Neural progenitor cell (in vitro differentiated cells): Measurements from ENCODE around the gene PPP2R2C. TPM values are rescaled to one million over a fixed set of nuclear protein-coding genes. Genes with fewer than 3 reads are reported as not detected.

Experiments used
- DNase-seq: peaks from one replicate; pipeline ENCODE4 v3.0.0-alpha.2; 2016; ENCODE audit warnings: low spot score
- H2AFZ ChIP-seq: fragments of 200-600 bp; sonication (generic); replicated peaks from 2 replicates; pipeline ENCODE4 v1.6.1; 2016; ENCODE audit warnings: antibody characterized with exemption
- H3F3A ChIP-seq: fragments of 200-600 bp; sonication (generic); 2 replicates; pipeline ENCODE4 v1.6.1; 2016; ENCODE audit warnings: antibody characterized with exemption, low read depth
- H3K27ac ChIP-seq: fragments of 200-600 bp; sonication (generic); 2 replicates; pipeline ENCODE4 v1.5.1; 2016; ENCODE audit warnings: mild to moderate bottlenecking
- H3K27me3 ChIP-seq: fragments of 200-600 bp; sonication (generic); 2 replicates; pipeline ENCODE4 v1.6.1; 2016; ENCODE audit warnings: mild to moderate bottlenecking, moderate library complexity
- H3K36me3 ChIP-seq: fragments of 200-600 bp; sonication (generic); 2 replicates; pipeline ENCODE4 v1.5.1; 2016
- H3K4me1 ChIP-seq: fragments of 200-600 bp; sonication (generic); 2 replicates; pipeline ENCODE4 v1.6.1; 2016; ENCODE audit warnings: mixed run types
- H3K4me2 ChIP-seq: fragments of 200-600 bp; sonication (generic); 2 replicates; pipeline ENCODE4 v1.6.1; 2016
- H3K4me3 ChIP-seq: fragments of 200-600 bp; sonication (generic); 2 replicates; pipeline ENCODE4 v1.5.1; 2016
- H3K79me2 ChIP-seq: fragments of 200-600 bp; sonication (generic); 2 replicates; pipeline ENCODE4 v1.6.1; 2016; ENCODE audit warnings: low read depth
- H3K9ac ChIP-seq: fragments of 200-600 bp; sonication (generic); 2 replicates; pipeline ENCODE4 v1.6.1; 2016
- H3K9me3 ChIP-seq: fragments of 200-600 bp; sonication (generic); 2 replicates; pipeline ENCODE4 v1.5.1; 2016; ENCODE audit warnings: low read depth
- H4K20me1 ChIP-seq: fragments of 200-600 bp; sonication (generic); 2 replicates; pipeline ENCODE4 v1.6.1; 2016; ENCODE audit warnings: low read depth
- H3K27ac Mint-ChIP-seq: 3 replicates; pipeline ENCODE4 v1.8.0; 2021; ENCODE audit warnings: mixed read lengths
- H3K27me3 Mint-ChIP-seq: 2 replicates; pipeline ENCODE4 v1.8.0; 2022; ENCODE audit warnings: low read depth, mild to moderate bottlenecking, inconsistent platforms, moderate library complexity, mixed read lengths; ENCODE audit not compliant: insufficient read depth
- H3K36me3 Mint-ChIP-seq: 3 replicates; pipeline ENCODE4 v1.8.0; 2021; ENCODE audit warnings: mixed read lengths
- H3K4me1 Mint-ChIP-seq: 3 replicates; pipeline ENCODE4 v1.8.0; 2021; ENCODE audit warnings: mixed read lengths
- H3K4me3 Mint-ChIP-seq: 3 replicates; pipeline ENCODE4 v1.8.0; 2021; ENCODE audit warnings: mild to moderate bottlenecking, moderate library complexity, mixed read lengths
- H3K9me3 Mint-ChIP-seq: 3 replicates; pipeline ENCODE4 v1.8.0; 2020; ENCODE audit warnings: mixed read lengths
- EZH2 ChIP-seq: fragments of 200-600 bp; sonication (generic); IDR thresholded peaks from 2 replicates; pipeline ENCODE4 v1.6.1; 2017; ENCODE audit warnings: antibody characterized with exemption, mild to moderate bottlenecking, moderate library complexity
- EZH2phosphoT487 ChIP-seq: fragments of 200-600 bp; sonication (generic); IDR thresholded peaks from 2 replicates; pipeline ENCODE4 v1.6.1; 2017; ENCODE audit warnings: antibody characterized with exemption
- total RNA-seq: library from RNA; depleted of rRNA; stranded (reverse); fragments of >200 nt; gene quantifications from 2 replicates; pipeline ENCODE4 v1.2.3, GENCODE V29; 2015; ENCODE audit warnings: low replicate concordance
- TF ChIP-seq, protein P1 (sequence below): fragments of 200-600 bp; sonication (generic); IDR thresholded peaks from 2 replicates; pipeline ENCODE4 v1.5.1; 2017; ENCODE audit warnings: antibody characterized with exemption, mild to moderate bottlenecking

PPP2R2C gene
- total RNA-seq, 1 donor from 2014 or later = 3.5 TPM

DNA sequence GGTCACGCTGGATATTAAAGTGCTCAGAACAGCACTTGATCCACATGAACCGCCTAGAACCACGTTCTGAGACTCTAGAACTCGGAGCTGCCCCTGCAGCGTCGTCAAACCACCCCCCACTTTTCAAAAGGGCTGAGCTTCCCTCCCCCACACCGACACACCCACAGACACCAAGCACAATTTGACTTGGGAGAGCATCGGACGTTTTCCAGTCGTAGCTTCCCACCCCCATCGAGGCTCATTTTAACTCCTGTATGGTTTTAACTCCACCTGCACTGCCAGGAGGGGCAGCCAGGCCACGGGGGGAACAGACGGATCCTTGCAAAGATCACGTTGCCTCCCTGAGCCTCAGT, 26.3 kb downstream of the PPP2R2C start:
- H3K9me3 Mint-ChIP-seq = no peaks in the 10 kb centered on the region
- Histone ChIP-seq H3K9me3 (no peaks in the 10 kb centered on the region), H3K9ac (no peak overlapping the region), H3K27ac (no peak overlapping the region), H3K36me3 (no peaks in the 10 kb centered on the region), H2AFZ (no peak overlapping the region), H3F3A (peaks cover 5% of the 10 kb centered on the region), H3K4me3 (no peak overlapping the region), H3K27me3 (no peaks in the 10 kb centered on the region), H4K20me1 (no peaks in the 10 kb centered on the region), H3K4me1 (peaks cover 20% of the 10 kb centered on the region), H3K79me2 (no peaks in the 10 kb centered on the region), H3K4me2 (peak overlapping the region; percentile 61)
- peaks cover 15% of the 10 kb centered on the region for H3K27me3 Mint-ChIP-seq
- H3K4me1 Mint-ChIP-seq = peaks cover 36% of the 10 kb centered on the region
- H3K36me3 Mint-ChIP-seq = no peaks in the 10 kb centered on the region
- DNase-seq = no peak
- TF ChIP-seq, protein P1, sequence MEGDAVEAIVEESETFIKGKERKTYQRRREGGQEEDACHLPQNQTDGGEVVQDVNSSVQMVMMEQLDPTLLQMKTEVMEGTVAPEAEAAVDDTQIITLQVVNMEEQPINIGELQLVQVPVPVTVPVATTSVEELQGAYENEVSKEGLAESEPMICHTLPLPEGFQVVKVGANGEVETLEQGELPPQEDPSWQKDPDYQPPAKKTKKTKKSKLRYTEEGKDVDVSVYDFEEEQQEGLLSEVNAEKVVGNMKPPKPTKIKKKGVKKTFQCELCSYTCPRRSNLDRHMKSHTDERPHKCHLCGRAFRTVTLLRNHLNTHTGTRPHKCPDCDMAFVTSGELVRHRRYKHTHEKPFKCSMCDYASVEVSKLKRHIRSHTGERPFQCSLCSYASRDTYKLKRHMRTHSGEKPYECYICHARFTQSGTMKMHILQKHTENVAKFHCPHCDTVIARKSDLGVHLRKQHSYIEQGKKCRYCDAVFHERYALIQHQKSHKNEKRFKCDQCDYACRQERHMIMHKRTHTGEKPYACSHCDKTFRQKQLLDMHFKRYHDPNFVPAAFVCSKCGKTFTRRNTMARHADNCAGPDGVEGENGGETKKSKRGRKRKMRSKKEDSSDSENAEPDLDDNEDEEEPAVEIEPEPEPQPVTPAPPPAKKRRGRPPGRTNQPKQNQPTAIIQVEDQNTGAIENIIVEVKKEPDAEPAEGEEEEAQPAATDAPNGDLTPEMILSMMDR = no peak
- no peak for TF ChIP-seq EZH2phosphoT487
- no peak for TF ChIP-seq EZH2
- H3K27ac Mint-ChIP-seq = peak overlapping the region; percentile 26
- H3K4me3 Mint-ChIP-seq = peak overlapping the region; percentile 67

DNA sequence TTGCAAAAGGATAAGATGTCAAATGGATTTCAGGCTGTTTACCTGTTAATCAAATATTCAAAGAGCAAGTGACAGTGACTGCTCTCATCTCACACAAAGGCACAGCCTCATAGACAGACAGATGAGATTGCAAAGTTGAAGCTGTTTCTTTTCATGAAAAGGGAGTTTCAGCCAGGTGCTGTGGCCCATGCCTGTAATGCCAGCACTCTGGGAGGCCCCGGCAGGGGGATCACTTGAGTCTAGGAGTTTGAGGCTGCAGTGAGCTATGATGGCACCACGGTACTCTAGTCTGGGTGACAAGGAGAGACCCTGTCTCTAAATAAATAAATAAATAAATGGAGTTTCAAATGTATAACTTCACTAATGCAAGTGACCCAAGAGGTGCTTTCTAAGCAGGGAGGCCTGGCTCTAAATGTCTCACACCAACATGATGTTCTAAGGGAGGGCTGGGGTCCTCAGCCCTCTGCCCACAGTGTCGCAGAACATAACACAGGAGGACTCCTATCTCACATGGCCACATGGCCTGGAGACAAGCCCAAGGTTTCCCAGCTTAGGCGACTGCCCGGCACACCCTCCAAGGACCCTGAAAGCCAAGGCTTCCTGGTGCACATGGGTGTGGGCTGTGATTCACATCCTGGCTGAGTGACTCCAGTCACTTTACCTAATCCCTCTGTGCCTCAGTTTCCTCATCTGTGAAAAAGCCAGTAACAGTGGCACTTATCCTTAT, 26.8 kb downstream of the PPP2R2C start:
- no peaks in the 10 kb centered on the region for H3K9me3 ChIP-seq
- peaks cover 5% of the 10 kb centered on the region for H3F3A ChIP-seq
- H3K27ac ChIP-seq = no peak overlapping the region
- Mint-ChIP-seq H3K27ac (no peak overlapping the region), H3K27me3 (peaks cover 13% of the 10 kb centered on the region), H3K36me3 (no peaks in the 10 kb centered on the region), H3K4me1 (peaks cover 31% of the 10 kb centered on the region), H3K4me3 (peak overlapping the region; percentile 67), H3K9me3 (no peaks in the 10 kb centered on the region)
- H3K27me3 ChIP-seq = no peaks in the 10 kb centered on the region
- no peak overlapping the region for H3K4me2 ChIP-seq
- no peak for DNase-seq
- TF ChIP-seq EZH2phosphoT487 (no peak), EZH2 (no peak)
- TF ChIP-seq, protein P1 = no peak
- no peak overlapping the region for H2AFZ ChIP-seq
- H3K4me1 ChIP-seq = peaks cover 20% of the 10 kb centered on the region
- H3K4me3 ChIP-seq = no peak overlapping the region
- no peaks in the 10 kb centered on the region for H3K79me2 ChIP-seq
- no peaks in the 10 kb centered on the region for H4K20me1 ChIP-seq
- H3K36me3 ChIP-seq = no peaks in the 10 kb centered on the region
- H3K9ac ChIP-seq = no peak overlapping the region

DNA sequence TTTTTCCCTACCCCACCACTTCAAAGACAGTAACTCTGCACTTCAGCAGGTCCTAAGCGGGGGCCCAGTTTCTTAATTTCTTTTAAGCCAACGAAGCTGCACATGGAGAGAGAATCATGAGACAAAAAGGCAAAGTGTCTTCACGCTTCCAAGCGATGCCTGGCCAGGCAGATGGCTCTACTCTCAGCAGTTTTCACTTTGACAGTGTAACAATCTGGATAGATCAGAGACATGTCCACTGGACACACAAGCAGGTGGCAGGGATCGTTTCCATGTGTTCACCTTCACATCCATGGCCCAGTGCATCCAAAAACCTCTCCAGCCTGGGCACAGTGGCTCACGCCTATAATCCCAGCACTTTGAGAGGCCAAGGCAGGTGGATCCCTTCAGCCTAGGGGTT, 27.8 kb downstream of the PPP2R2C start:
- H4K20me1 ChIP-seq = no peaks in the 10 kb centered on the region
- Mint-ChIP-seq H3K27ac (no peak overlapping the region), H3K4me1 (peaks cover 27% of the 10 kb centered on the region), H3K36me3 (no peaks in the 10 kb centered on the region), H3K4me3 (no peak overlapping the region), H3K27me3 (peaks cover 11% of the 10 kb centered on the region), H3K9me3 (no peaks in the 10 kb centered on the region)
- DNase-seq = no peak
- H3K9me3 ChIP-seq = no peaks in the 10 kb centered on the region
- H3K4me3 ChIP-seq = no peak overlapping the region
- no peak overlapping the region for H3K9ac ChIP-seq
- H3K36me3 ChIP-seq = no peaks in the 10 kb centered on the region
- H3F3A ChIP-seq = peaks cover 5% of the 10 kb centered on the region
- no peak overlapping the region for H3K27ac ChIP-seq
- H3K27me3 ChIP-seq = no peaks in the 10 kb centered on the region
- H3K79me2 ChIP-seq = no peaks in the 10 kb centered on the region
- H3K4me2 ChIP-seq = no peak overlapping the region
- H2AFZ ChIP-seq = no peak overlapping the region
- TF ChIP-seq, protein P1 = no peak
- TF ChIP-seq EZH2 (no peak), EZH2phosphoT487 (no peak)
- peaks cover 20% of the 10 kb centered on the region for H3K4me1 ChIP-seq
